Measurements from ENCODE around the gene SH3TC1. TPM values are rescaled to one million over a fixed set of nuclear protein-coding genes. Genes with fewer than 3 reads are reported as not detected.

The SH3TC1 gene
- total RNA-seq, 1 donor from 2014 or later = 1.2 TPM

DNA sequence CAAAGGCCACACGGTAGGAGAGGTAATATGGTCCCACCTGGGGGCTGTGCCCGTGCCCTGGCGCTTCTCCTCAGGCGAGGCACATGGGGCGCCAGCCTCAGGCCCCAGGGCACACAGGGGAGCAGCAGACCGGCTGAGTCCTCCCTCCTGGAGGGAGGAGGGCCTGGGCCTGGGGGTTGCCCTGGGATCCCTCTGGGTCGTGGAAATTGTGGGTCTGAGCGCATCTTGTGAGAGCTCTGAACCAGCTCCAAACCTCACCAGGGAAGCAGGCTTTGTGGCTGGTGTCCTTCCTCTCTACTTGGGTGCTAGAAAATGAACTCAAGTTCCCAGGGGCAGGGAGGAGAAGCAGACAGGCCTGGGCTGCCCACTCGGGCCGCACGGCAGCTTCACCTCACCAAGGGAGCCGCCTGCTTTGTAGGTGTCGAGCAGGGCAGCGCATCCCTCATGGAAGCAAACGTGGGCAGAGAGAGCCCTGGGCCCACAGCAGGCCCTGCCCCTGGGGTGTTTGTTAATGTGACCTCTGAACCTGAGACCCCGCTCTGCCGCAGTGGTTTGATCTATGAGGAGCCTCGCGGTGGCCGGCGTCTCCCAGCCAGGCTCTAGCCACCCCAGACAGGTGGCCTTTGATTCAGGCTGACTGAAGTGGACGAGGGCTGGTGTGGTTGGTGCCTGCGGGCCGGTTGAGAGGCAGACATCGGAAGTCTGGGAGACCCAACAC lies 81.2 kb downstream of the SH3TC1 start:
- no peaks in the 10 kb centered on the region for H4K20me1 ChIP-seq (ENCODE audit: insufficient read depth, low read length)
- Mint-ChIP-seq H3K36me3 (ENCODE audit: low read depth, unreplicated experiment) (peaks cover 8% of the 10 kb centered on the region), H3K9me3 (ENCODE audit: unreplicated experiment) (no peaks in the 10 kb centered on the region), H3K4me1 (ENCODE audit: low read depth, unreplicated experiment) (peaks cover 26% of the 10 kb centered on the region), H3K27me3 (ENCODE audit: low read depth, unreplicated experiment) (peaks cover 7% of the 10 kb centered on the region), H3K27ac (ENCODE audit: unreplicated experiment) (peak overlapping the region; percentile 72), H3K4me3 (ENCODE audit: unreplicated experiment) (no peak overlapping the region)
- H3K4me2 ChIP-seq (ENCODE audit: low read length) = no peak overlapping the region
- no peaks in the 10 kb centered on the region for H3K79me2 ChIP-seq (ENCODE audit: insufficient read depth, low read length)
- no peak overlapping the region for H3K9ac ChIP-seq (ENCODE audit: low read length)
- H3K4me3 ChIP-seq (ENCODE audit: insufficient read depth, low read depth, low read length) = no peak overlapping the region
- H3K27ac ChIP-seq (ENCODE audit: low read depth, low read length) = no peak overlapping the region
- H3K4me1 ChIP-seq (ENCODE audit: insufficient read depth, low read length) = peaks cover 27% of the 10 kb centered on the region
- H2AFZ ChIP-seq (ENCODE audit: low read depth, low read length) = no peak overlapping the region
- TF ChIP-seq, protein P1, sequence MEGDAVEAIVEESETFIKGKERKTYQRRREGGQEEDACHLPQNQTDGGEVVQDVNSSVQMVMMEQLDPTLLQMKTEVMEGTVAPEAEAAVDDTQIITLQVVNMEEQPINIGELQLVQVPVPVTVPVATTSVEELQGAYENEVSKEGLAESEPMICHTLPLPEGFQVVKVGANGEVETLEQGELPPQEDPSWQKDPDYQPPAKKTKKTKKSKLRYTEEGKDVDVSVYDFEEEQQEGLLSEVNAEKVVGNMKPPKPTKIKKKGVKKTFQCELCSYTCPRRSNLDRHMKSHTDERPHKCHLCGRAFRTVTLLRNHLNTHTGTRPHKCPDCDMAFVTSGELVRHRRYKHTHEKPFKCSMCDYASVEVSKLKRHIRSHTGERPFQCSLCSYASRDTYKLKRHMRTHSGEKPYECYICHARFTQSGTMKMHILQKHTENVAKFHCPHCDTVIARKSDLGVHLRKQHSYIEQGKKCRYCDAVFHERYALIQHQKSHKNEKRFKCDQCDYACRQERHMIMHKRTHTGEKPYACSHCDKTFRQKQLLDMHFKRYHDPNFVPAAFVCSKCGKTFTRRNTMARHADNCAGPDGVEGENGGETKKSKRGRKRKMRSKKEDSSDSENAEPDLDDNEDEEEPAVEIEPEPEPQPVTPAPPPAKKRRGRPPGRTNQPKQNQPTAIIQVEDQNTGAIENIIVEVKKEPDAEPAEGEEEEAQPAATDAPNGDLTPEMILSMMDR (IDR thresholded peaks at IDR 0.05; ENCODE audit: insufficient read depth, low read depth, low read length) = no peak
- TF ChIP-seq EZH2 (IDR thresholded peaks at IDR 0.05; ENCODE audit: insufficient read depth, low read length) = no peak
- no peaks in the 10 kb centered on the region for H3K27me3 ChIP-seq (ENCODE audit: insufficient read depth, low read length)
- no peaks in the 10 kb centered on the region for H3K36me3 ChIP-seq (ENCODE audit: insufficient read depth, low read length)
- FAIRE-seq = no peak
- no peaks in the 10 kb centered on the region for H3K9me3 ChIP-seq (ENCODE audit: insufficient read depth, low read depth, low read length)
- DNase-seq (ENCODE audit: low read depth) = no peak

DNA sequence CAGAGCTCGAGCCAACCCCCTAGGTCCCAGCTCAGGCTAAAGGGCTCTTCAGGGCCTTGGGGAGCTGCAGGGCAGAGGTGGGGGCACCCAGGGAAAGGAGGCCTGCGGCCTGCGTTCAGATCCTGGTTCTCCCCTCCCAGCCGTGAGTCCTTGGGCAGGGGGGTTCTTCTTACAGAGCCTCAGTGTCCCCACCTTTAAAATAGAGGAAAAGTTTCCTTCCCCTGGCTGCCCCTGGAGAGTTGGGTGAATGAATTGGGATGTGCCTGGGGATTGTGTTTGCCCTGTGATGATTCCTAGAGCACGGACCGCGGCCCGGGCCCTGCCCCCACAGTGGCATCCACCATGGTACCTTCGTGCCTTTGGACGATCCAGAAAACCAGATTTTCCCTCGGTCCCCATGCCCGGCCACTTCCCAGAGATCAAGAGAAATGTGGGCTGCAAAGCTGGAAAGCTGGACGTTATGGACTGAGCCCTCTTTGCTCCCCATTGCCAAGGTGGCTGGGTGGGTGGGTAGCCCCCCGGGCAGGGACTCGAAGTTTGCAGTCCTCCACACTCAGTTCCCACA lies 81.9 kb downstream of the SH3TC1 start:
- TF ChIP-seq, protein P1 (IDR thresholded peaks at IDR 0.05; ENCODE audit: insufficient read depth, low read depth, low read length) = no peak
- TF ChIP-seq EZH2 (IDR thresholded peaks at IDR 0.05; ENCODE audit: insufficient read depth, low read length) = no peak
- peaks cover 8% of the 10 kb centered on the region for H3K27me3 Mint-ChIP-seq (ENCODE audit: low read depth, unreplicated experiment)
- Histone ChIP-seq H3K4me3 (ENCODE audit: insufficient read depth, low read depth, low read length) (no peak overlapping the region), H3K79me2 (ENCODE audit: insufficient read depth, low read length) (no peaks in the 10 kb centered on the region), H3K27me3 (ENCODE audit: insufficient read depth, low read length) (no peaks in the 10 kb centered on the region), H2AFZ (ENCODE audit: low read depth, low read length) (no peak overlapping the region), H3K27ac (ENCODE audit: low read depth, low read length) (no peak overlapping the region), H3K9me3 (ENCODE audit: insufficient read depth, low read depth, low read length) (no peaks in the 10 kb centered on the region), H3K4me1 (ENCODE audit: insufficient read depth, low read length) (peaks cover 27% of the 10 kb centered on the region), H4K20me1 (ENCODE audit: insufficient read depth, low read length) (no peaks in the 10 kb centered on the region), H3K4me2 (ENCODE audit: low read length) (no peak overlapping the region), H3K9ac (ENCODE audit: low read length) (no peak overlapping the region), H3K36me3 (ENCODE audit: insufficient read depth, low read length) (no peaks in the 10 kb centered on the region)
- DNase-seq (ENCODE audit: low read depth) (no peak), FAIRE-seq (no peak)
- H3K4me1 Mint-ChIP-seq (ENCODE audit: low read depth, unreplicated experiment) = peaks cover 26% of the 10 kb centered on the region
- H3K36me3 Mint-ChIP-seq (ENCODE audit: low read depth, unreplicated experiment) = peaks cover 10% of the 10 kb centered on the region
- H3K9me3 Mint-ChIP-seq (ENCODE audit: unreplicated experiment) = peaks cover 2% of the 10 kb centered on the region
- no peak overlapping the region for H3K4me3 Mint-ChIP-seq (ENCODE audit: unreplicated experiment)
- H3K27ac Mint-ChIP-seq (ENCODE audit: unreplicated experiment) = no peak overlapping the region
